GM06990 (cell line): Measurements from ENCODE around the gene FARP2.

Source experiments
- DNase-seq: peaks from one replicate; pipeline ENCODE4 v3.0.0-alpha.2; 2011; ENCODE audit not compliant: insufficient read length; ENCODE audit errors: extremely low read depth
- H3K27me3 ChIP-seq: replicated peaks from 2 replicates; pipeline ENCODE4 v1.6.0; 2011; ENCODE audit warnings: low read length; ENCODE audit not compliant: control insufficient read depth, insufficient read depth
- H3K36me3 ChIP-seq: 2 replicates; pipeline ENCODE4 v1.5.1; 2011; ENCODE audit warnings: low read length; ENCODE audit not compliant: control insufficient read depth, insufficient read depth
- H3K4me3 ChIP-seq: replicated peaks from 2 replicates; pipeline ENCODE4 v1.5.1; 2011; ENCODE audit warnings: low read depth, mild to moderate bottlenecking, control low read depth, low read length
- TF ChIP-seq, protein P1 (sequence below): IDR thresholded peaks from 2 replicates; pipeline ENCODE4 v1.5.1; 2011; ENCODE audit warnings: low read length, control low read depth, mild to moderate bottlenecking, inconsistent platforms; ENCODE audit not compliant: insufficient read depth, poor library complexity, severe bottlenecking

FARP2 gene

GRCh38 chr2:241344925-241345651, 11.0 kb upstream of the FARP2 start:
- no peak for DNase-seq
- H3K27me3 ChIP-seq: no peaks in the 10 kb centered on the region
- TF ChIP-seq, protein P1, sequence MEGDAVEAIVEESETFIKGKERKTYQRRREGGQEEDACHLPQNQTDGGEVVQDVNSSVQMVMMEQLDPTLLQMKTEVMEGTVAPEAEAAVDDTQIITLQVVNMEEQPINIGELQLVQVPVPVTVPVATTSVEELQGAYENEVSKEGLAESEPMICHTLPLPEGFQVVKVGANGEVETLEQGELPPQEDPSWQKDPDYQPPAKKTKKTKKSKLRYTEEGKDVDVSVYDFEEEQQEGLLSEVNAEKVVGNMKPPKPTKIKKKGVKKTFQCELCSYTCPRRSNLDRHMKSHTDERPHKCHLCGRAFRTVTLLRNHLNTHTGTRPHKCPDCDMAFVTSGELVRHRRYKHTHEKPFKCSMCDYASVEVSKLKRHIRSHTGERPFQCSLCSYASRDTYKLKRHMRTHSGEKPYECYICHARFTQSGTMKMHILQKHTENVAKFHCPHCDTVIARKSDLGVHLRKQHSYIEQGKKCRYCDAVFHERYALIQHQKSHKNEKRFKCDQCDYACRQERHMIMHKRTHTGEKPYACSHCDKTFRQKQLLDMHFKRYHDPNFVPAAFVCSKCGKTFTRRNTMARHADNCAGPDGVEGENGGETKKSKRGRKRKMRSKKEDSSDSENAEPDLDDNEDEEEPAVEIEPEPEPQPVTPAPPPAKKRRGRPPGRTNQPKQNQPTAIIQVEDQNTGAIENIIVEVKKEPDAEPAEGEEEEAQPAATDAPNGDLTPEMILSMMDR: no peak
- H3K36me3 ChIP-seq: peaks cover 40% of the 10 kb centered on the region
- H3K4me3 ChIP-seq: no peak overlapping the region

- no peak overlapping the region for H3K4me3 ChIP-seq
- H3K27me3 ChIP-seq: no peaks in the 10 kb centered on the region
- TF ChIP-seq, protein P1: no peak
- no peak for DNase-seq
- peaks cover 32% of the 10 kb centered on the region for H3K36me3 ChIP-seq
These were observed 6.1 kb upstream of the FARP2 start for GRCh38 chr2:241349941-241350340.

- no peak overlapping the region for H3K4me3 ChIP-seq
- no peak for DNase-seq
- H3K36me3 ChIP-seq: peaks cover 31% of the 10 kb centered on the region
- no peaks in the 10 kb centered on the region for H3K27me3 ChIP-seq
- TF ChIP-seq, protein P1: no peak
These were observed 5.6 kb upstream of the FARP2 start for GRCh38 chr2:241350530-241350877.

GRCh38 chr2:241350878-241351639, 5.0 kb upstream of the FARP2 start:
- peaks cover 29% of the 10 kb centered on the region for H3K36me3 ChIP-seq

DNA sequence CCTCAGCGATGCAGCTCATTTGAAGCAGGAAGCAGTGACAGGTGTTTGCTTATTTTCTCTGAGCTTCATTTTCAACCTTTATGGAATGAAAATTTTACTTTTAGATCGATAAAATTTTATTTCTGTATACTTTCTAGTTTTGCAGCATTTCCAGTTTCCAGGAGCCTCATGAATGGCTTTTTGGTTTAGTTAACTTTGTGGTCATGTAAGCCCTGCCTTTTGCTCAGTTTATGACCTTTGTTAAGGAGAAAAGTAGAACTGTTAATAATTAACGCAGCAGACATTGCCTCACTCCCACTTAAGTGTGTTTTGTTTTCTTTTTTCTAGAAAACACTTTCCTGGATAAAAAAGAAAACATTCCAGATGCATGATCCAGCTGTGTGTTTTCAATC, 4.4 kb upstream of the FARP2 start:
- no peaks in the 10 kb centered on the region for H3K27me3 ChIP-seq
- no peak overlapping the region for H3K4me3 ChIP-seq
- TF ChIP-seq, protein P1: no peak
- no peak for DNase-seq
- H3K36me3 ChIP-seq: peaks cover 25% of the 10 kb centered on the region

More at GRCh38 chr2:241350878-241351639, 5.0 kb upstream of the FARP2 start:
- no peak overlapping the region for H3K4me3 ChIP-seq
- no peaks in the 10 kb centered on the region for H3K27me3 ChIP-seq
- DNase-seq: no peak
- TF ChIP-seq, protein P1: no peak
